HepG2 (cell line): ENCODE measurements around the gene SMTN. TPM values are rescaled to one million over a fixed set of nuclear protein-coding genes. Genes with fewer than 3 reads are reported as not detected.
A peak's percentile ranks its signal among the peaks of the same experiment; 100 is the strongest.

Source experiments
- ARNT2 ChIP-seq: sonication (generic); formaldehyde crosslinking; IDR thresholded peaks from 2 replicates; pipeline ENCODE4 v1.8.0; 2022; ENCODE audit warnings: mild to moderate bottlenecking, low read depth, missing genetic modification reagents, moderate library complexity
- BCL3 ChIP-seq: sonication (generic); formaldehyde crosslinking; IDR thresholded peaks from 2 replicates; pipeline ENCODE4 v1.5.1; 2020; ENCODE audit warnings: mild to moderate bottlenecking, missing genetic modification reagents, moderate library complexity
- CBFB ChIP-seq: sonication (generic); formaldehyde crosslinking; IDR thresholded peaks from 2 replicates; pipeline ENCODE4 v1.4.0; 2020; ENCODE audit warnings: missing genetic modification reagents
- CCAR2 ChIP-seq: fragments of 200-400 bp; formaldehyde crosslinking; optimal IDR thresholded peaks from 2 replicates; pipeline ENCODE3; 2018; ENCODE audit warnings: low read depth, mild to moderate bottlenecking, low read length, moderate library complexity
- DMAP1 ChIP-seq: IDR thresholded peaks from 2 replicates; pipeline ENCODE4 v1.6.1; 2016
- EEA1 ChIP-seq: sonication (generic); formaldehyde crosslinking; IDR thresholded peaks from 2 replicates; pipeline ENCODE4 v1.5.1; 2020; ENCODE audit warnings: mild to moderate bottlenecking, missing genetic modification reagents, borderline replicate concordance
- GATAD2A ChIP-seq: IDR thresholded peaks from 2 replicates; pipeline ENCODE4 v1.6.1; 2016
- HCFC1 ChIP-seq: fragments of 150-350 bp; IDR thresholded peaks from 2 replicates; pipeline ENCODE4 v1.6.1; 2014; ENCODE audit warnings: low read depth, low read length
- NPAS2 ChIP-seq: sonication (generic); formaldehyde crosslinking; IDR thresholded peaks from 2 replicates; pipeline ENCODE4 v1.8.0; 2022; ENCODE audit warnings: mild to moderate bottlenecking, missing genetic modification reagents, borderline replicate concordance
- RNF2 ChIP-seq: fragments of 450-650 bp; conservative IDR thresholded peaks from 2 replicates; pipeline ENCODE4 v1.6.1; 2016; ENCODE audit warnings: low read depth
- SAP130 ChIP-seq: IDR thresholded peaks from 2 replicates; pipeline ENCODE4 v1.6.1; 2016; ENCODE audit warnings: low read depth
- SMYD3 ChIP-seq: sonication (generic); formaldehyde crosslinking; IDR thresholded peaks from 2 replicates; pipeline ENCODE4 v1.8.1; 2023; ENCODE audit warnings: mild to moderate bottlenecking, missing genetic modification reagents
- TBL1XR1 ChIP-seq: fragments of 150-350 bp; IDR thresholded peaks from 2 replicates; pipeline ENCODE4 v1.6.1; 2014; ENCODE audit warnings: borderline replicate concordance, low read length; ENCODE audit not compliant: partially characterized antibody
- TCF7 ChIP-seq: sonication (generic); IDR thresholded peaks from 2 replicates; pipeline ENCODE4 v1.6.1; 2016; ENCODE audit warnings: antibody characterized with exemption, low read depth
- TEAD2 ChIP-seq: sonication (generic); formaldehyde crosslinking; IDR thresholded peaks from 2 replicates; pipeline ENCODE4 v1.9.0; 2021; ENCODE audit warnings: missing genetic modification reagents
- ZBTB33 ChIP-seq: sonication (generic); formaldehyde crosslinking; IDR thresholded peaks from 2 replicates; pipeline ENCODE4 v1.4.0; 2020; ENCODE audit warnings: missing genetic modification reagents
- ZKSCAN5 ChIP-seq: sonication (generic); formaldehyde crosslinking; IDR thresholded peaks from 2 replicates; pipeline ENCODE4 v1.5.1; 2020; ENCODE audit warnings: mild to moderate bottlenecking, missing genetic modification reagents
- ZNF230 ChIP-seq: sonication (generic); formaldehyde crosslinking; IDR thresholded peaks from 2 replicates; pipeline ENCODE4 v1.4.0; 2020; ENCODE audit warnings: mild to moderate bottlenecking, missing genetic modification reagents
- ZNF335 ChIP-seq: sonication (generic); formaldehyde crosslinking; IDR thresholded peaks from 2 replicates; pipeline ENCODE4 v1.4.0; 2020; ENCODE audit warnings: missing genetic modification reagents
- ZNF350 ChIP-seq: sonication (generic); formaldehyde crosslinking; IDR thresholded peaks from 2 replicates; pipeline ENCODE4 v1.4.0; 2020; ENCODE audit warnings: mild to moderate bottlenecking, low read depth, missing genetic modification reagents, borderline replicate concordance
- ZNF563 ChIP-seq: sonication (generic); formaldehyde crosslinking; IDR thresholded peaks from 2 replicates; pipeline ENCODE4 v1.8.0; 2022; ENCODE audit warnings: mild to moderate bottlenecking, moderate library complexity, missing genetic modification reagents
- ZNF644 ChIP-seq: IDR thresholded peaks from 2 replicates; pipeline ENCODE4 v1.6.1; 2016; ENCODE audit warnings: low read depth
- ZNF672 ChIP-seq: sonication (generic); formaldehyde crosslinking; IDR thresholded peaks from 2 replicates; pipeline ENCODE4 v1.8.1; 2022; ENCODE audit warnings: missing genetic modification reagents
- ZNF724P ChIP-seq: sonication (generic); formaldehyde crosslinking; IDR thresholded peaks from 2 replicates; pipeline ENCODE4 v1.8.0; 2022; ENCODE audit warnings: missing genetic modification reagents, borderline replicate concordance
- polyA plus RNA-seq, 8 experiments: library from polyadenylated mRNA; depleted of rRNA in 3 of 8; stranded (reverse) in 7 of 8; unstranded in 1 of 8; fragments of >200 nt; fragmentation: Illumina TruSeq in 4 of 8; extraction: Trizol in 4 of 8; gene quantifications; 2 replicates each; pipeline versions ENCODE4 v1.2.1 to v1.2.3, GENCODE V29; 2011 to 2016; ENCODE audit warnings: low read depth in 4 of 8, missing spikeins in 1 of 8, mixed read lengths in 1 of 8; ENCODE audit not compliant: insufficient read depth in 1 of 8
- total RNA-seq, 5 experiments: library from RNA; depleted of rRNA; stranded (reverse); fragments of >200 nt; fragmentation: Illumina TruSeq; extraction: Trizol; gene quantifications; 2 replicates each; pipeline ENCODE4 v1.2.3, GENCODE V29; 2016; ENCODE audit warnings: low read depth in 1 of 5
- TF ChIP-seq, protein P1 (sequence below): sonication (generic); formaldehyde crosslinking; IDR thresholded peaks from 2 replicates; pipeline ENCODE4 v1.8.0; 2022; ENCODE audit warnings: mild to moderate bottlenecking, missing genetic modification reagents, borderline replicate concordance
- TF ChIP-seq, protein P2 (sequence below): IDR thresholded peaks from 2 replicates; pipeline ENCODE4 v1.6.1; 2016; ENCODE audit warnings: low read depth, borderline replicate concordance
- TF ChIP-seq, protein P3 (sequence below): IDR thresholded peaks from 2 replicates; pipeline ENCODE4 v1.6.1; 2016

SMTN gene
- total and polyA plus RNA-seq, 2 of the 13 experiments (the other 11 are each of a cell fraction or from before 2014, with no cell fraction given) = 14.7 to 26.1 TPM

GRCh38 chr22:31055635-31056159, 25.4 kb upstream of the SMTN start (continued):
- TF ChIP-seq ZNF644 (peak; percentile 65; the same call in 1 of the 2 replicates), CBFB (CRISPR knock-in tag) (peak; percentile 78), SAP130 (CRISPR knock-in tag) (peak; percentile 90), TBL1XR1 (no peak), BCL3 (no peak; the same call in 1 of the 2 replicates), ZKSCAN5 (no peak), SMYD3 (CRISPR knock-in tag) (0 out of 2 replicates have a peak, but pooled peaks have one; percentile 51), RNF2 (no peak), ZNF350 (peak; percentile 95), ARNT2 (CRISPR knock-in tag) (peak; percentile 86; the same call in 1 of the 2 replicates), ZNF335 (peak; percentile 60; the same call in 1 of the 2 replicates), ZNF672 (CRISPR knock-in tag) (no peak), HCFC1 (no peak), DMAP1 (CRISPR knock-in tag) (peak; percentile 59; the same call in 1 of the 2 replicates), GATAD2A (CRISPR knock-in tag) (peak; percentile 98), TCF7 (peak; percentile 52; the same call in 1 of the 2 replicates), ZNF563 (no peak; the same call in 1 of the 2 replicates), ZBTB33 (peak; percentile 75), ZNF724P (CRISPR knock-in tag) (no peak; the same call in 1 of the 2 replicates), TEAD2 (CRISPR knock-in tag) (no peak), CCAR2 (no peak), NPAS2 (CRISPR knock-in tag) (no peak), ZNF230 (CRISPR knock-in tag) (peak; percentile 87; the same call in 1 of the 2 replicates), EEA1 (no peak)
- TF ChIP-seq, protein P1, sequence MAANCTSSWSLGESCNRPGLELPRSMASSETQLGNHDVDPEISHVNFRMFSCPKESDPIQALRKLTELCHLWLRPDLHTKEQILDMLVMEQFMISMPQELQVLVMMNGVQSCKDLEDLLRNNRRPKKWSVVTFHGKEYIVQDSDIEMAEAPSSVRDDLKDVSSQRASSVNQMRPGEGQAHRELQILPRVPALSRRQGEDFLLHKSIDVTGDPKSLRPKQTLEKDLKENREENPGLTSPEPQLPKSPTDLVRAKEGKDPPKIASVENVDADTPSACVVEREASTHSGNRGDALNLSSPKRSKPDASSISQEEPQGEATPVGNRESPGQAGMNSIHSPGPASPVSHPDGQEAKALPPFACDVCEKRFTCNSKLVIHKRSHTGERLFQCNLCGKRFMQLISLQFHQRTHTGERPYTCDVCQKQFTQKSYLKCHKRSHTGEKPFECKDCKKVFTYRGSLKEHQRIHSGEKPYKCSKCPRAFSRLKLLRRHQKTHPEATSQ (CRISPR knock-in tag) = no peak
- TF ChIP-seq, protein P2, sequence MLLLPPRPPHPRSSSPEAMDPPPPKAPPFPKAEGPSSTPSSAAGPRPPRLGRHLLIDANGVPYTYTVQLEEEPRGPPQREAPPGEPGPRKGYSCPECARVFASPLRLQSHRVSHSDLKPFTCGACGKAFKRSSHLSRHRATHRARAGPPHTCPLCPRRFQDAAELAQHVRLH = peak; percentile 68; the same call in 1 of the 2 replicates
- TF ChIP-seq, protein P3, sequence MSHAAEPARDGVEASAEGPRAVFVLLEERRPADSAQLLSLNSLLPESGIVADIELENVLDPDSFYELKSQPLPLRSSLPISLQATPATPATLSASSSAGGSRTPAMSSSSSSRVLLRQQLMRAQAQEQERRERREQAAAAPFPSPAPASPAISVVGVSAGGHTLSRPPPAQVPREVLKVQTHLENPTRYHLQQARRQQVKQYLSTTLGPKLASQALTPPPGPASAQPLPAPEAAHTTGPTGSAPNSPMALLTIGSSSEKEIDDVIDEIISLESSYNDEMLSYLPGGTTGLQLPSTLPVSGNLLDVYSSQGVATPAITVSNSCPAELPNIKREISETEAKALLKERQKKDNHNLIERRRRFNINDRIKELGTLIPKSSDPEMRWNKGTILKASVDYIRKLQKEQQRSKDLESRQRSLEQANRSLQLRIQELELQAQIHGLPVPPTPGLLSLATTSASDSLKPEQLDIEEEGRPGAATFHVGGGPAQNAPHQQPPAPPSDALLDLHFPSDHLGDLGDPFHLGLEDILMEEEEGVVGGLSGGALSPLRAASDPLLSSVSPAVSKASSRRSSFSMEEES (CRISPR knock-in tag) = peak; percentile 94
